ENCODE data around the gene TFPI2. TPM values are rescaled to one million over a fixed set of nuclear protein-coding genes. Genes with fewer than 3 reads are reported as not detected.
A peak's percentile ranks its signal among the peaks of the same experiment; 100 is the strongest.

Gene TFPI2
- total RNA-seq, 1 donor from 2014 or later = 14.1 TPM

GRCh38 chr7:93902777-93903423 lies 12.3 kb upstream of the TFPI2 start:
- no peak for DNase-seq (ENCODE audit: low spot score)
- TF ChIP-seq CTCF (IDR thresholded peaks at IDR 0.05) = peak; percentile 93
- H3K27me3 Mint-ChIP-seq (ENCODE audit: low read depth) = no peaks in the 10 kb centered on the region
- no peaks in the 10 kb centered on the region for H3K9me3 Mint-ChIP-seq (ENCODE audit: low read depth)
- H3K36me3 Mint-ChIP-seq (ENCODE audit: low read depth) = no peaks in the 10 kb centered on the region
- H3K27ac Mint-ChIP-seq (ENCODE audit: unreplicated experiment) = no peak overlapping the region
- H3K4me1 Mint-ChIP-seq (ENCODE audit: low read depth) = no peaks in the 10 kb centered on the region
- H3K4me3 Mint-ChIP-seq (ENCODE audit: unreplicated experiment) = no peak overlapping the region

GRCh38 chr7:93897680-93898079 lies 7.1 kb upstream of the TFPI2 start:
- no peak for TF ChIP-seq CTCF (IDR thresholded peaks at IDR 0.05)
- DNase-seq (ENCODE audit: low spot score) = no peak
- no peak overlapping the region for H3K27ac Mint-ChIP-seq (ENCODE audit: unreplicated experiment)
- no peaks in the 10 kb centered on the region for H3K4me1 Mint-ChIP-seq (ENCODE audit: low read depth)
- H3K36me3 Mint-ChIP-seq (ENCODE audit: low read depth) = no peaks in the 10 kb centered on the region
- H3K27me3 Mint-ChIP-seq (ENCODE audit: low read depth) = no peaks in the 10 kb centered on the region
- H3K4me3 Mint-ChIP-seq (ENCODE audit: unreplicated experiment) = no peak overlapping the region
- no peaks in the 10 kb centered on the region for H3K9me3 Mint-ChIP-seq (ENCODE audit: low read depth)

GRCh38 chr7:93895859-93896600 lies 5.5 kb upstream of the TFPI2 start:
- Mint-ChIP-seq H3K9me3 (ENCODE audit: low read depth) (no peaks in the 10 kb centered on the region), H3K27ac (ENCODE audit: unreplicated experiment) (no peak overlapping the region), H3K27me3 (ENCODE audit: low read depth) (no peaks in the 10 kb centered on the region), H3K4me1 (ENCODE audit: low read depth) (no peaks in the 10 kb centered on the region), H3K4me3 (ENCODE audit: unreplicated experiment) (no peak overlapping the region), H3K36me3 (ENCODE audit: low read depth) (no peaks in the 10 kb centered on the region)
- no peak for DNase-seq (ENCODE audit: low spot score)
- no peak for TF ChIP-seq CTCF (IDR thresholded peaks at IDR 0.05)

- Mint-ChIP-seq H3K36me3 (ENCODE audit: low read depth) (no peaks in the 10 kb centered on the region), H3K9me3 (ENCODE audit: low read depth) (no peaks in the 10 kb centered on the region), H3K4me3 (ENCODE audit: unreplicated experiment) (no peak overlapping the region), H3K4me1 (ENCODE audit: low read depth) (peaks cover 5% of the 10 kb centered on the region), H3K27ac (ENCODE audit: unreplicated experiment) (no peak overlapping the region), H3K27me3 (ENCODE audit: low read depth) (no peaks in the 10 kb centered on the region)
- no peak for TF ChIP-seq CTCF (IDR thresholded peaks at IDR 0.05)
- DNase-seq (ENCODE audit: low spot score) = no peak
Observed at GRCh38 chr7:93894966-93895640, 4.5 kb upstream of the TFPI2 start.

GRCh38 chr7:93894426-93894825 lies 3.9 kb upstream of the TFPI2 start:
- no peak overlapping the region for H3K27ac Mint-ChIP-seq (ENCODE audit: unreplicated experiment)
- DNase-seq (ENCODE audit: low spot score) = no peak
- H3K27me3 Mint-ChIP-seq (ENCODE audit: low read depth) = no peaks in the 10 kb centered on the region
- H3K9me3 Mint-ChIP-seq (ENCODE audit: low read depth) = no peaks in the 10 kb centered on the region
- no peak overlapping the region for H3K4me3 Mint-ChIP-seq (ENCODE audit: unreplicated experiment)
- peaks cover 11% of the 10 kb centered on the region for H3K4me1 Mint-ChIP-seq (ENCODE audit: low read depth)
- H3K36me3 Mint-ChIP-seq (ENCODE audit: low read depth) = no peaks in the 10 kb centered on the region
- no peak for TF ChIP-seq CTCF (IDR thresholded peaks at IDR 0.05)
